H9 (cell line): ENCODE data around the gene RAB29. TPM values are rescaled to one million over a fixed set of nuclear protein-coding genes. Genes with fewer than 3 reads are reported as not detected.

ENCODE experiments used
- DNase-seq: peaks from one replicate; pipeline ENCODE4 v3.0.0-alpha.2; 2017
- H2AFZ ChIP-seq: one replicate; pipeline ENCODE4 v1.6.1; 2013; ENCODE audit warnings: mild to moderate bottlenecking, low read length, control low read depth, moderate library complexity
- H2AK5ac ChIP-seq: 2 replicates; pipeline ENCODE4 v1.6.1; 2013; ENCODE audit warnings: low read length, control low read depth, mixed read lengths; ENCODE audit not compliant: insufficient read length
- H2BK120ac ChIP-seq: one replicate; pipeline ENCODE4 v1.6.1; 2013; ENCODE audit warnings: low read depth, mild to moderate bottlenecking, low read length, control low read depth, inconsistent platforms; ENCODE audit not compliant: poor library complexity, severe bottlenecking
- H2BK12ac ChIP-seq: 2 replicates; pipeline ENCODE4 v1.6.1; 2013; ENCODE audit warnings: low read length, control low read depth, mixed read lengths, low read depth; ENCODE audit not compliant: insufficient read length
- H2BK15ac ChIP-seq: 2 replicates; pipeline ENCODE4 v1.6.1; 2013; ENCODE audit warnings: low read depth, low read length, control low read depth
- H2BK20ac ChIP-seq: one replicate; pipeline ENCODE4 v1.6.1; 2013; ENCODE audit warnings: low read depth, mild to moderate bottlenecking, low read length, control low read depth, inconsistent platforms; ENCODE audit not compliant: poor library complexity, severe bottlenecking
- H2BK5ac ChIP-seq: 2 replicates; pipeline ENCODE4 v1.6.1; 2013; ENCODE audit warnings: low read length, control low read depth, mixed read lengths; ENCODE audit not compliant: insufficient read length
- H3K14ac ChIP-seq: 2 replicates; pipeline ENCODE4 v1.6.1; 2013; ENCODE audit warnings: low read length, control low read depth; ENCODE audit not compliant: insufficient read depth
- H3K18ac ChIP-seq: 2 replicates; pipeline ENCODE4 v1.6.1; 2013; ENCODE audit warnings: low read depth, mild to moderate bottlenecking, mixed read lengths, low read length, control low read depth; ENCODE audit not compliant: insufficient read length
- H3K23ac ChIP-seq: 2 replicates; pipeline ENCODE4 v1.6.1; 2013; ENCODE audit warnings: low read length, control low read depth, mixed read lengths, low read depth; ENCODE audit not compliant: insufficient read length
- H3K23me2 ChIP-seq: 2 replicates; pipeline ENCODE4 v1.6.1; 2013; ENCODE audit warnings: low read depth, mild to moderate bottlenecking, mixed read lengths, low read length, control low read depth; ENCODE audit not compliant: insufficient read length, poor library complexity, severe bottlenecking
- H3K27ac ChIP-seq: 2 replicates; pipeline ENCODE4 v1.5.1; 2013; ENCODE audit warnings: low read length, control low read depth, mixed read lengths, low read depth; ENCODE audit not compliant: insufficient read length
- H3K27me3 ChIP-seq: 2 replicates; pipeline ENCODE4 v1.6.1; 2013; ENCODE audit warnings: low read length, control low read depth, inconsistent platforms; ENCODE audit not compliant: insufficient read depth
- H3K4ac ChIP-seq: 2 replicates; pipeline ENCODE4 v1.6.1; 2013; ENCODE audit warnings: low read depth, mild to moderate bottlenecking, control low read depth, inconsistent platforms, low read length, moderate library complexity
- H3K4me1 ChIP-seq: 2 replicates; pipeline ENCODE4 v1.6.1; 2013; ENCODE audit warnings: low read length, control low read depth, inconsistent platforms; ENCODE audit not compliant: insufficient read depth
- H3K4me2 ChIP-seq: 2 replicates; pipeline ENCODE4 v1.6.1; 2013; ENCODE audit warnings: low read length, control low read depth, mixed read lengths; ENCODE audit not compliant: insufficient read length, insufficient read depth
- H3K56ac ChIP-seq: 2 replicates; pipeline ENCODE4 v1.6.1; 2013; ENCODE audit warnings: low read depth, mild to moderate bottlenecking, mixed read lengths, low read length, control low read depth; ENCODE audit not compliant: insufficient read length
- H3K79me1 ChIP-seq: 2 replicates; pipeline ENCODE4 v1.6.1; 2013; ENCODE audit warnings: low read depth, mild to moderate bottlenecking, moderate library complexity, low read length, control low read depth, inconsistent platforms; ENCODE audit not compliant: insufficient read depth, poor library complexity, severe bottlenecking
- H3K79me2 ChIP-seq: 2 replicates; pipeline ENCODE4 v1.6.1; 2013; ENCODE audit warnings: low read length, control low read depth, inconsistent platforms; ENCODE audit not compliant: insufficient read depth
- H3K9ac ChIP-seq: 2 replicates; pipeline ENCODE4 v1.6.1; 2013; ENCODE audit warnings: low read length, control low read depth, mixed read lengths; ENCODE audit not compliant: insufficient read length; ENCODE audit errors: extremely low read depth
- H3K9me3 ChIP-seq: one replicate; pipeline ENCODE4 v1.6.1; 2013; ENCODE audit warnings: low read depth, low read length, inconsistent platforms; ENCODE audit not compliant: control insufficient read depth
- H3T11ph ChIP-seq: one replicate; pipeline ENCODE4 v1.6.1; 2013; ENCODE audit warnings: mild to moderate bottlenecking, low read length, control low read depth, inconsistent platforms
- H4K20me1 ChIP-seq: one replicate; pipeline ENCODE4 v1.6.1; 2013; ENCODE audit not compliant: control insufficient read depth, insufficient read length, insufficient read depth
- H4K5ac ChIP-seq: 2 replicates; pipeline ENCODE4 v1.6.1; 2013; ENCODE audit warnings: low read depth, mild to moderate bottlenecking, mixed read lengths, low read length, control low read depth; ENCODE audit not compliant: insufficient read length
- H4K8ac ChIP-seq: replicated peaks from 2 replicates; pipeline ENCODE4 v1.6.1; 2013; ENCODE audit warnings: low read length, control low read depth, mixed read lengths, low read depth; ENCODE audit not compliant: insufficient read length
- H4K91ac ChIP-seq: 2 replicates; pipeline ENCODE4 v1.6.1; 2013; ENCODE audit warnings: low read depth, mild to moderate bottlenecking, moderate library complexity, mixed read lengths, low read length, control low read depth; ENCODE audit not compliant: insufficient read length
- H3K27ac Mint-ChIP-seq, 3 experiments: 2 replicates in 2 of 3; 3 replicates in 1 of 3; pipeline ENCODE4 v1.8.0; 2020 to 2021; ENCODE audit warnings: mixed read lengths in 3 of 3, mild to moderate bottlenecking in 1 of 3, moderate library complexity in 1 of 3
- H3K27me3 Mint-ChIP-seq: 2 replicates; pipeline ENCODE4 v1.8.0; 2021; ENCODE audit warnings: low read depth, mild to moderate bottlenecking, moderate library complexity, mixed read lengths
- H3K36me3 Mint-ChIP-seq, 3 experiments: 2 replicates in 2 of 3; 3 replicates in 1 of 3; pipeline ENCODE4 v1.8.0; 2020 to 2021; ENCODE audit warnings: low read depth in 3 of 3, mixed read lengths in 3 of 3; ENCODE audit not compliant: insufficient read depth in 1 of 3
- H3K4me1 Mint-ChIP-seq, 2 experiments: 2 replicates each; pipeline ENCODE4 v1.8.0; 2020; ENCODE audit warnings: mixed read lengths in 2 of 2
- H3K4me3 Mint-ChIP-seq, 2 experiments: 2 replicates in 1 of 2; 3 replicates in 1 of 2; pipeline ENCODE4 v1.8.0; 2020 to 2021; ENCODE audit warnings: mild to moderate bottlenecking in 2 of 2, mixed read lengths in 2 of 2, moderate library complexity in 1 of 2
- H3K9me3 Mint-ChIP-seq, 2 experiments: 2 replicates in 1 of 2; 3 replicates in 1 of 2; pipeline ENCODE4 v1.8.0; 2020; ENCODE audit warnings: mild to moderate bottlenecking in 2 of 2, mixed read lengths in 2 of 2, moderate library complexity in 1 of 2
- WGBS: extraction: QIAGEN DNeasy Blood & Tissue Kit; methylation state at CpG from one replicate; pipeline ENCODE4 v1.1.7; 2013; ENCODE audit warnings: missing lambda C conversion rate, low lambda C conversion rate, mixed read lengths; ENCODE audit not compliant: insufficient read length; ENCODE audit errors: extremely low coverage; 5-methylcytosine and 5-hydroxymethylcytosine counted together
- total RNA-seq: library from RNA; stranded (reverse); gene quantifications from 2 replicates; pipeline ENCODE4 v1.2.1, GENCODE V29; 2021
- TF ChIP-seq, protein P1 (sequence below): fragments of 200-600 bp; sonication (generic); conservative IDR thresholded peaks from 3 replicates; pipeline ENCODE4 v1.8.0; 2021; ENCODE audit warnings: antibody characterized with exemption, mild to moderate bottlenecking

Gene RAB29
- total RNA-seq, 1 experiment from 2014 or later, result 4.2 TPM

DNA sequence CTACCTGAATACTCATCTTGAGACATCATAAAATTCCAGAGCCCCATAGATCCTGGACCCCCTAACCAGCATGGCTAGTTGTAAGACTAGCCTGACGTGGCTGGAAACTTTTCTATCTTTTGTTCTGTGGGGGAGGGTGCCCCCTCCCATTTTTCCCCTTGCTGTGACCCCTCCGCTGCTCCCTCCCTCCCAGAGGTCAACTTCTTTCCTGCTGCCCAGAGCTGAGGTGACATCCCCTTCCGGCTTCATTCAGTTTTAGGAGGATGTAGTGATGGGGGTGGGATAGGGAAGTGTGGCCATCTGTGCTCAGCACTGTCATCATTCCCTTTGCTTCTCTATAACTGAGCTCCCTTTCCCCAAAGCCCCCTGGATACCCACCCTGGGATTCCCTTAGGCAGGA, 42.1 kb upstream of the RAB29 start:
- Mint-ChIP-seq H3K9me3 (no peaks in the 10 kb centered on the region), H3K4me3 (no peak overlapping the region), H3K27ac (peak overlapping the region in 1 of 3 experiments; percentile 55; a peak in 3 of 7 replicates), H3K4me1 (peaks cover 27% of the 10 kb centered on the region in 2 experiments), H3K27me3 (peaks cover 9% of the 10 kb centered on the region), H3K36me3 (peaks cover 0 to 4% (median 0%) of the 10 kb centered on the region in 3 experiments; a peak in 1 of 7 replicates)
- TF ChIP-seq, protein P1, sequence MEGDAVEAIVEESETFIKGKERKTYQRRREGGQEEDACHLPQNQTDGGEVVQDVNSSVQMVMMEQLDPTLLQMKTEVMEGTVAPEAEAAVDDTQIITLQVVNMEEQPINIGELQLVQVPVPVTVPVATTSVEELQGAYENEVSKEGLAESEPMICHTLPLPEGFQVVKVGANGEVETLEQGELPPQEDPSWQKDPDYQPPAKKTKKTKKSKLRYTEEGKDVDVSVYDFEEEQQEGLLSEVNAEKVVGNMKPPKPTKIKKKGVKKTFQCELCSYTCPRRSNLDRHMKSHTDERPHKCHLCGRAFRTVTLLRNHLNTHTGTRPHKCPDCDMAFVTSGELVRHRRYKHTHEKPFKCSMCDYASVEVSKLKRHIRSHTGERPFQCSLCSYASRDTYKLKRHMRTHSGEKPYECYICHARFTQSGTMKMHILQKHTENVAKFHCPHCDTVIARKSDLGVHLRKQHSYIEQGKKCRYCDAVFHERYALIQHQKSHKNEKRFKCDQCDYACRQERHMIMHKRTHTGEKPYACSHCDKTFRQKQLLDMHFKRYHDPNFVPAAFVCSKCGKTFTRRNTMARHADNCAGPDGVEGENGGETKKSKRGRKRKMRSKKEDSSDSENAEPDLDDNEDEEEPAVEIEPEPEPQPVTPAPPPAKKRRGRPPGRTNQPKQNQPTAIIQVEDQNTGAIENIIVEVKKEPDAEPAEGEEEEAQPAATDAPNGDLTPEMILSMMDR, result no peak
- no peaks in the 10 kb centered on the region for H3K79me2 ChIP-seq
- no peaks in the 10 kb centered on the region for H3K79me1 ChIP-seq
- no CpG with 5 or more reads among the region's 3 CpGs for WGBS
- H3K23ac ChIP-seq, result no peak overlapping the region
- H3T11ph ChIP-seq, result no peak overlapping the region
- DNase-seq, result no peak
- H2BK12ac ChIP-seq, result no peak overlapping the region
- H2AFZ ChIP-seq, result no peak overlapping the region
- H3K9ac ChIP-seq, result no peak overlapping the region
- no peak overlapping the region for H3K27ac ChIP-seq
- H4K8ac ChIP-seq, result no peak overlapping the region
- H3K27me3 ChIP-seq, result no peaks in the 10 kb centered on the region
- H3K56ac ChIP-seq, result no peak overlapping the region
- H3K4me1 ChIP-seq, result no peaks in the 10 kb centered on the region
- no peak overlapping the region for H3K14ac ChIP-seq
- H2BK5ac ChIP-seq, result no peak overlapping the region
- no peak overlapping the region for H2BK15ac ChIP-seq
- no peak overlapping the region for H4K5ac ChIP-seq
- no peak overlapping the region for H2BK20ac ChIP-seq
- H3K18ac ChIP-seq, result no peak overlapping the region
- H3K4ac ChIP-seq, result no peak overlapping the region
- no peak overlapping the region for H2AK5ac ChIP-seq
- H3K23me2 ChIP-seq, result peaks cover 12% of the 10 kb centered on the region
- H3K9me3 ChIP-seq, result no peaks in the 10 kb centered on the region
- no peak overlapping the region for H4K91ac ChIP-seq
- H2BK120ac ChIP-seq, result no peak overlapping the region
- no peak overlapping the region for H3K4me2 ChIP-seq
- H4K20me1 ChIP-seq, result peaks cover 2% of the 10 kb centered on the region
